Measurements from ENCODE around the gene CNTNAP4.

DNA sequence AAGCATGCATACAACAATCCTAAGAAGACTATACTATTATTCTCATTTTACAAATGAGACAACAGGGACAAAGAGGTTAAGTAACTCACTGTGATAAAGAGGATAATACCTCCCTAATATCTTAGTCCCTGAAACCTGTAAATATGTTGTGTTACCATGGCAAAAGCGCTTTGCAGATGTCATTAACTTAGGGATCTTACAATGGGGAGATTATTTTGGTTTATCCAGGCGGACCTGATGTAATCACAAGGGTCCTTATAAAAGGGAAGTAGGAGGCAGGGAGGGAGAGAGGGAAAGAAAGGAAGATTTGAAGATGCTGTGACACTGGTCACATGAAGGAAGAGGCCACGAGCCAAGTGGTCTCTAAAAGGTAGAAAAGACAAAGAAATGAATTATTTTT lies 164.7 kb downstream of the CNTNAP4 start:
- TF ChIP-seq, protein P1, sequence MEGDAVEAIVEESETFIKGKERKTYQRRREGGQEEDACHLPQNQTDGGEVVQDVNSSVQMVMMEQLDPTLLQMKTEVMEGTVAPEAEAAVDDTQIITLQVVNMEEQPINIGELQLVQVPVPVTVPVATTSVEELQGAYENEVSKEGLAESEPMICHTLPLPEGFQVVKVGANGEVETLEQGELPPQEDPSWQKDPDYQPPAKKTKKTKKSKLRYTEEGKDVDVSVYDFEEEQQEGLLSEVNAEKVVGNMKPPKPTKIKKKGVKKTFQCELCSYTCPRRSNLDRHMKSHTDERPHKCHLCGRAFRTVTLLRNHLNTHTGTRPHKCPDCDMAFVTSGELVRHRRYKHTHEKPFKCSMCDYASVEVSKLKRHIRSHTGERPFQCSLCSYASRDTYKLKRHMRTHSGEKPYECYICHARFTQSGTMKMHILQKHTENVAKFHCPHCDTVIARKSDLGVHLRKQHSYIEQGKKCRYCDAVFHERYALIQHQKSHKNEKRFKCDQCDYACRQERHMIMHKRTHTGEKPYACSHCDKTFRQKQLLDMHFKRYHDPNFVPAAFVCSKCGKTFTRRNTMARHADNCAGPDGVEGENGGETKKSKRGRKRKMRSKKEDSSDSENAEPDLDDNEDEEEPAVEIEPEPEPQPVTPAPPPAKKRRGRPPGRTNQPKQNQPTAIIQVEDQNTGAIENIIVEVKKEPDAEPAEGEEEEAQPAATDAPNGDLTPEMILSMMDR (conservative IDR thresholded peaks at IDR 0.05; ENCODE audit: low read depth, low read length) = no peak
- no peak for TF ChIP-seq EZH2 (IDR thresholded peaks at IDR 0.05; ENCODE audit: low read length, unreplicated experiment)

Data from PC-3 (cell line).